HG02798 (cell line): ENCODE data around the gene RHO.
"Not testable (repeated sequence)": the region's sequence is repeated elsewhere in the genome, so short reads cannot be mapped to it uniquely, and the experiment has no call there.

Experiments
- ATAC-seq: cut with Tn5 transposase; IDR thresholded peaks from one replicate; pipeline ENCODE4 v1.9.1; 2021; ENCODE audit warnings: mild to moderate bottlenecking; ENCODE audit not compliant: unreplicated experiment, poor library complexity

Gene RHO

GRCh38 chr3:129498603-129499488, 29.6 kb upstream of the RHO start:
- ATAC-seq = not testable (repeated sequence)

- ATAC-seq = not testable (repeated sequence)
Observed at GRCh38 chr3:129499604-129500333, 28.7 kb upstream of the RHO start.

GRCh38 chr3:129500334-129500658, 28.1 kb upstream of the RHO start:
- ATAC-seq = no peak

- ATAC-seq = no peak
Observed at GRCh38 chr3:129501630-129502029, 26.8 kb upstream of the RHO start.

- ATAC-seq = no peak
Observed at GRCh38 chr3:129502641-129503408, 25.6 kb upstream of the RHO start.

GRCh38 chr3:129503471-129504291, 24.8 kb upstream of the RHO start:
- ATAC-seq = no peak

- no peak for ATAC-seq
Observed at GRCh38 chr3:129504471-129505100, 23.9 kb upstream of the RHO start.

- no peak for ATAC-seq
Observed at GRCh38 chr3:129505341-129505740, 23.1 kb upstream of the RHO start.

GRCh38 chr3:129506231-129506742, 22.2 kb upstream of the RHO start:
- ATAC-seq = no peak

- ATAC-seq = no peak
Observed at GRCh38 chr3:129507181-129507831, 21.1 kb upstream of the RHO start.

GRCh38 chr3:129512595-129512994, 15.8 kb upstream of the RHO start:
- ATAC-seq = no peak

GRCh38 chr3:129513705-129514104, 14.7 kb upstream of the RHO start:
- no peak for ATAC-seq

- ATAC-seq = no peak
Observed at GRCh38 chr3:129514110-129514509, 14.3 kb upstream of the RHO start.

- no peak for ATAC-seq
Observed at GRCh38 chr3:129514563-129514962, 13.9 kb upstream of the RHO start.

- not testable (repeated sequence) for ATAC-seq
Observed at GRCh38 chr3:129515108-129515820, 13.2 kb upstream of the RHO start.

GRCh38 chr3:129515821-129516432, 12.5 kb upstream of the RHO start:
- ATAC-seq = not testable (repeated sequence)

- ATAC-seq = no peak
Observed at GRCh38 chr3:129517516-129517915, 10.9 kb upstream of the RHO start.

GRCh38 chr3:129518038-129518561, 10.3 kb upstream of the RHO start:
- no peak for ATAC-seq
